NCI-H2029 (cell line): ENCODE measurements around the gene ODF2L.

Source experiments
- DNase-seq: peaks from one replicate; lab custom pipeline; 2025; lab: John Stamatoyannopoulos, UW

ODF2L gene

GRCh38 chr1:86395751-86396497 lies at the start of gene ODF2L:
Gene ODF2L (minus strand): TSS chr1:86396323. CDS start chr1:86387027, 9,296 bp downstream.
- DNase-seq, result peak; percentile 82

- DNase-seq, result no peak
These were observed 49.8 kb upstream of the ODF2L start for GRCh38 chr1:86445919-86446318.

GRCh38 chr1:86441997-86442396 lies 45.9 kb upstream of the ODF2L start:
- no peak for DNase-seq

- no peak for DNase-seq
These were observed 45.5 kb upstream of the ODF2L start for GRCh38 chr1:86441581-86441980.

GRCh38 chr1:86436041-86436440 lies 39.9 kb upstream of the ODF2L start:
- no peak for DNase-seq

GRCh38 chr1:86435327-86435726 lies 39.2 kb upstream of the ODF2L start:
- no peak for DNase-seq

GRCh38 chr1:86434059-86434458 lies 37.9 kb upstream of the ODF2L start:
- DNase-seq, result no peak

- no peak for DNase-seq
These were observed 34.3 kb upstream of the ODF2L start for GRCh38 chr1:86430376-86430775.

GRCh38 chr1:86429835-86430234 lies 33.7 kb upstream of the ODF2L start:
- no peak for DNase-seq

GRCh38 chr1:86429122-86429725 lies 33.1 kb upstream of the ODF2L start:
- DNase-seq, result no peak

- DNase-seq, result no peak
These were observed 27.8 kb upstream of the ODF2L start, which contains the start of gene CLCA2 for GRCh38 chr1:86423873-86424272. Gene CLCA2 (plus strand): TSS chr1:86424171. CDS start chr1:86424248, 77 bp downstream.

- no peak for DNase-seq
These were observed 27.4 kb upstream of the ODF2L start for GRCh38 chr1:86423473-86423872.

- no peak for DNase-seq
These were observed 25.6 kb upstream of the ODF2L start for GRCh38 chr1:86421601-86422280.

- no peak for DNase-seq
These were observed 23.3 kb upstream of the ODF2L start for GRCh38 chr1:86419277-86419903.

- peak; percentile 76 for DNase-seq
These were observed 20.2 kb upstream of the ODF2L start for GRCh38 chr1:86416343-86416742.

- no peak for DNase-seq
These were observed 14.8 kb upstream of the ODF2L start for GRCh38 chr1:86410879-86411278.

GRCh38 chr1:86409416-86410021 lies 13.4 kb upstream of the ODF2L start:
- DNase-seq, result peak; percentile 95

GRCh38 chr1:86396498-86396890 lies 371 bp upstream of the ODF2L start:
- DNase-seq, result no peak

GRCh38 chr1:86394416-86394815 lies 1.7 kb downstream of the ODF2L start:
- no peak for DNase-seq

- no peak for DNase-seq
These were observed 6.8 kb downstream of the ODF2L start for GRCh38 chr1:86389307-86389706.

- no peak for DNase-seq
These were observed 7.3 kb downstream of the ODF2L start for GRCh38 chr1:86388777-86389176.
